Measurements from ENCODE around the gene FHIT. TPM values are rescaled to one million over a fixed set of nuclear protein-coding genes. Genes with fewer than 3 reads are reported as not detected.

The FHIT gene
- total RNA-seq, 4 donors from 2014 or later: 0.72 to 5.2 (median 2.1) TPM

DNA sequence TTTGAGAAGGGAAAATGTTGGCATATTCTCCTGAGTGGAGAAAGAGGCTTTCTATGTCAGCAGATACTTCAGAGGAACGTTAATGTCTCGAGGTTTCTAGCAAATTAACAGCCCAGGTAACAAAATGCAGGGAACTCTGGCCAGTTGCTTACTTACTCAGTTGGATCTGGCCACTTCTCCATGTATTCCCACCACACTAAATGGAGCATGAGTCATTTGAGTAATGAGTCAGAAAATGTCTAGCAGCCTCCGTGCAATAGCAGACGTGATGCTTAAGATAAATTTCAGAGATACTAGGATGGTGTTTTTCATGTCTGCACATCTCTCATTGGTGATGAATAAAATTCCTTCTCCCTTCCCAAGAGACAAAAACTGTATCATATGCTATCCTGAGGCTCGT is 671.5 kb downstream of the FHIT start:
- no peak overlapping the region for H3K4me3 ChIP-seq
- H3K27me3 ChIP-seq: no peaks in the 10 kb centered on the region
- ATAC-seq (no peak), DNase-seq (no peak)
- H3K4me1 ChIP-seq: no peaks in the 10 kb centered on the region
- no peak for TF ChIP-seq POLR2A (IDR thresholded peaks at IDR 0.05)
- TF ChIP-seq, protein P1, sequence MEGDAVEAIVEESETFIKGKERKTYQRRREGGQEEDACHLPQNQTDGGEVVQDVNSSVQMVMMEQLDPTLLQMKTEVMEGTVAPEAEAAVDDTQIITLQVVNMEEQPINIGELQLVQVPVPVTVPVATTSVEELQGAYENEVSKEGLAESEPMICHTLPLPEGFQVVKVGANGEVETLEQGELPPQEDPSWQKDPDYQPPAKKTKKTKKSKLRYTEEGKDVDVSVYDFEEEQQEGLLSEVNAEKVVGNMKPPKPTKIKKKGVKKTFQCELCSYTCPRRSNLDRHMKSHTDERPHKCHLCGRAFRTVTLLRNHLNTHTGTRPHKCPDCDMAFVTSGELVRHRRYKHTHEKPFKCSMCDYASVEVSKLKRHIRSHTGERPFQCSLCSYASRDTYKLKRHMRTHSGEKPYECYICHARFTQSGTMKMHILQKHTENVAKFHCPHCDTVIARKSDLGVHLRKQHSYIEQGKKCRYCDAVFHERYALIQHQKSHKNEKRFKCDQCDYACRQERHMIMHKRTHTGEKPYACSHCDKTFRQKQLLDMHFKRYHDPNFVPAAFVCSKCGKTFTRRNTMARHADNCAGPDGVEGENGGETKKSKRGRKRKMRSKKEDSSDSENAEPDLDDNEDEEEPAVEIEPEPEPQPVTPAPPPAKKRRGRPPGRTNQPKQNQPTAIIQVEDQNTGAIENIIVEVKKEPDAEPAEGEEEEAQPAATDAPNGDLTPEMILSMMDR (IDR thresholded peaks at IDR 0.05 in 4 of 5, conservative IDR thresholded peaks at IDR 0.05 in 1 of 5): no peak
- intact Hi-C loops (cut with DNase I; ENCODE audit: low total_unique reads) (no loop called here), in situ Hi-C loops (cut with MboI; ENCODE audit: low sequenced_read_pairs in 4 of 4) (no loop called here)
- no peak overlapping the region for H3K27ac ChIP-seq
- H3K36me3 ChIP-seq: no peaks in the 10 kb centered on the region
- no peaks in the 10 kb centered on the region for H3K9me3 ChIP-seq

DNA sequence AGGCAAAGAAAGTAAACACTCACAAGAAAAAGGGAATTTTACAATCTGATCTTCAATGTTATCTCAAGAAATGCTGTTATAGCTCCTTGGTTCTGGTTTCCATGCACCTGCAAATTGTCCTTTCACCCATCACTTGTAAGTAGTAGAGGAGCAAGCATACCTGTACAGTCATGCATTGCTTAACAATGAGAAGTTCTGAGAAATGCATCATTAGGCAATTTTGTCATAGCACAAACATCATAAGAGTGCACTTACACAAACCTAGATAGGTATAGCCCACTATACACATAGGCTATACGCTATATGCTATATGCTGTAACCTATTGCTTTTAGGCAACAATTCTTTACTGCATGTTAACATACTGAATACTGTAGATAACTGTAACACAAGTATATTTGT is 672.3 kb downstream of the FHIT start:
- no peak for TF ChIP-seq POLR2A (IDR thresholded peaks at IDR 0.05)
- TF ChIP-seq, protein P1 (IDR thresholded peaks at IDR 0.05 in 4 of 5, conservative IDR thresholded peaks at IDR 0.05 in 1 of 5): no peak
- no peak for ATAC-seq
- intact Hi-C loops (cut with DNase I; ENCODE audit: low total_unique reads): no loop called here
- in situ Hi-C loops (cut with MboI; ENCODE audit: low sequenced_read_pairs in 4 of 4): no loop called here
- H3K27ac ChIP-seq: no peak overlapping the region
- no peaks in the 10 kb centered on the region for H3K36me3 ChIP-seq
- H3K4me1 ChIP-seq: no peaks in the 10 kb centered on the region
- H3K9me3 ChIP-seq: no peaks in the 10 kb centered on the region
- H3K27me3 ChIP-seq: no peaks in the 10 kb centered on the region
- no peak for DNase-seq
- no peak overlapping the region for H3K4me3 ChIP-seq

DNA sequence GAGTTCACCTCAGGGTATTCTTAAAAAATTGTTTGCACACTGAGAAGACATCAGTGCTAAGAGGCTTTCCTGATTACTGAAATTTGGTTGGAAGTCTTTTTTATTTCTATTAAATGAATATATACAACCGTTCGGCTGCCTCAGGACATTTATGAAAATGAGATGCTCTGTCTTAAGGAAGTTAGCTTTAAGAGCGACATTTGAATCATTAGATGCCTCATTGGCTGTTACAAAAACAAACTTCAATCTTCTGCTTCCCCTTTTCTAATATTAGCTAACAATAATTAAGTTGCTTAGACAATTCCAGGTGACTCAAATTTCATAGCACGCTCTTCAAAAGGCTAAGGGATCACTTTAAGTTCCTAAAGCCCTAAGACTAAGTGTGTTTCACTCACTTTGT is 673.7 kb downstream of the FHIT start:
- DNase-seq (no peak), ATAC-seq (no peak)
- Histone ChIP-seq H3K36me3 (no peaks in the 10 kb centered on the region), H3K4me1 (no peaks in the 10 kb centered on the region), H3K27ac (no peak overlapping the region), H3K9me3 (no peaks in the 10 kb centered on the region), H3K4me3 (no peak overlapping the region), H3K27me3 (no peaks in the 10 kb centered on the region)
- in situ Hi-C loops (cut with MboI; ENCODE audit: low sequenced_read_pairs in 4 of 4) (no loop called here), intact Hi-C loops (cut with DNase I; ENCODE audit: low total_unique reads) (no loop called here)
- TF ChIP-seq, protein P1 (IDR thresholded peaks at IDR 0.05 in 4 of 5, conservative IDR thresholded peaks at IDR 0.05 in 1 of 5): no peak
- no peak for TF ChIP-seq POLR2A (IDR thresholded peaks at IDR 0.05)

DNA sequence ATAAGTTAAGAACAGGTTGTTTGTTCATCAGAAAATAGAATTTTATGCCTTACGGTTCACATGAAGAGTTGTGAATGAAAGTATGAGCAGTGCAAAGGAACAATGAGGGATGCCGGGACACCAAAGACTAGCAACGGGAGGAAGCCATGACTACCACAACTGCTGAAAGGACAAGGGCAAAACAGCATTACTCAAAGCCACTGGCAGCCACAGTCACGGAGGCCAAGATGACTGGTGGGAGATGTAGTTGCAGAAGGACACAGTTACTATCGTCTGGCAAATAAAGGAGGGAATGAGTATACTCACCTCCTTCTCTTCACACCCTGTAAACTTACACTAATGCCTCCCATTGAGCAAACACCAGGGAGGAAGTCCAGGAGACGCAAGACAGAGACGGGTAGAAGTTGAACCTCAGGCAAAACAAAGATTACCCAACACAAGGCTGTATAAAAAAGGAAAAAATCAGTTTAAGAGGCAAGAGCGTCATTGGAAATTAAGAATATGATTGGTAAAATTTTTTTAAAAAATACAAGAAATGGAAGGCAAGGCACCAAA is 675.5 kb downstream of the FHIT start:
- TF ChIP-seq, protein P1 (IDR thresholded peaks at IDR 0.05 in 4 of 5, conservative IDR thresholded peaks at IDR 0.05 in 1 of 5): no peak
- TF ChIP-seq POLR2A (IDR thresholded peaks at IDR 0.05): no peak
- no peak for DNase-seq

More for the DNA sequence above, 675.5 kb downstream of the FHIT start:
- Histone ChIP-seq H3K4me1 (no peaks in the 10 kb centered on the region), H3K9me3 (no peaks in the 10 kb centered on the region), H3K36me3 (no peaks in the 10 kb centered on the region), H3K4me3 (no peak overlapping the region), H3K27ac (no peak overlapping the region), H3K27me3 (no peaks in the 10 kb centered on the region)
- in situ Hi-C loops (cut with MboI; ENCODE audit: low sequenced_read_pairs in 4 of 4) (no loop called here), intact Hi-C loops (cut with DNase I; ENCODE audit: low total_unique reads) (no loop called here)
- ATAC-seq: no peak
